ENCODE data around the gene MLPH. TPM values are rescaled to one million over a fixed set of nuclear protein-coding genes. Genes with fewer than 3 reads are reported as not detected.

Gene MLPH
- total RNA-seq, 1 experiment from 2014 or later = 27.1 TPM

- Mint-ChIP-seq H3K27me3 (ENCODE audit: insufficient read depth, unreplicated experiment) (no peaks in the 10 kb centered on the region), H3K9me3 (ENCODE audit: unreplicated experiment) (no peaks in the 10 kb centered on the region), H3K4me1 (ENCODE audit: insufficient read depth, unreplicated experiment) (no peaks in the 10 kb centered on the region), H3K36me3 (ENCODE audit: insufficient read depth, unreplicated experiment) (peaks cover 36% of the 10 kb centered on the region), H3K4me3 (ENCODE audit: unreplicated experiment) (no peak overlapping the region), H3K27ac (ENCODE audit: low read depth, unreplicated experiment) (no peak overlapping the region)
- POLR2A ChIA-PET = no interaction called here
- no peak for TF ChIP-seq CTCF (IDR thresholded peaks at IDR 0.05; ENCODE audit: unreplicated experiment)
- no TSS peak for BruUV-seq (replicated peaks)
- CTCF ChIA-PET = interaction anchor here (0.5 to 8.3 kb wide), 5 partner anchors 23 to 387 kb away, joined by 3 to 239 read pairs (median 5); no protein-coding TSS in a partner anchor
- intact Hi-C loops (cut with micrococcal nuclease) = loop anchor here (10.0 kb wide), 1 partner anchor 505 kb away; no protein-coding TSS in a partner anchor
- no peak for DNase-seq (ENCODE audit: unreplicated experiment)
Measured at GRCh38 chr2:237509905-237510304, 22.9 kb downstream of the MLPH start.

- Mint-ChIP-seq H3K27me3 (ENCODE audit: insufficient read depth, unreplicated experiment) (no peaks in the 10 kb centered on the region), H3K4me1 (ENCODE audit: insufficient read depth, unreplicated experiment) (no peaks in the 10 kb centered on the region), H3K36me3 (ENCODE audit: insufficient read depth, unreplicated experiment) (peaks cover 38% of the 10 kb centered on the region), H3K27ac (ENCODE audit: low read depth, unreplicated experiment) (no peak overlapping the region), H3K4me3 (ENCODE audit: unreplicated experiment) (no peak overlapping the region), H3K9me3 (ENCODE audit: unreplicated experiment) (no peaks in the 10 kb centered on the region)
- no peak for DNase-seq (ENCODE audit: unreplicated experiment)
- BruUV-seq (replicated peaks) = no TSS peak
- intact Hi-C loops (cut with micrococcal nuclease) = loop anchor here (10.0 kb wide), 1 partner anchor 504 kb away; no protein-coding TSS in a partner anchor
- no peak for TF ChIP-seq CTCF (IDR thresholded peaks at IDR 0.05; ENCODE audit: unreplicated experiment)
- CTCF ChIA-PET = interaction anchor here (0.5 to 8.3 kb wide), 7 partner anchors 22 to 1872 kb away, joined by 3 to 239 read pairs (median 5); no protein-coding TSS in a partner anchor
- POLR2A ChIA-PET = interaction anchor here (0.7 to 2.6 kb wide), 2 partner anchors 61 to 220 kb away, joined by 3 to 25 read pairs; no protein-coding TSS in a partner anchor
Measured at GRCh38 chr2:237510502-237511217, 23.6 kb downstream of the MLPH start.

GRCh38 chr2:237511433-237511832 lies 24.4 kb downstream of the MLPH start:
- Mint-ChIP-seq H3K4me3 (ENCODE audit: unreplicated experiment) (no peak overlapping the region), H3K4me1 (ENCODE audit: insufficient read depth, unreplicated experiment) (no peaks in the 10 kb centered on the region), H3K36me3 (ENCODE audit: insufficient read depth, unreplicated experiment) (peaks cover 36% of the 10 kb centered on the region), H3K9me3 (ENCODE audit: unreplicated experiment) (peaks cover under 1% of the 10 kb centered on the region), H3K27me3 (ENCODE audit: insufficient read depth, unreplicated experiment) (no peaks in the 10 kb centered on the region), H3K27ac (ENCODE audit: low read depth, unreplicated experiment) (no peak overlapping the region)
- no TSS peak for BruUV-seq (replicated peaks)
- TF ChIP-seq CTCF (IDR thresholded peaks at IDR 0.05; ENCODE audit: unreplicated experiment) = no peak
- ChIA-PET POLR2A (interaction anchor here (2.1 to 2.6 kb wide), 2 partner anchors 22 to 61 kb away, joined by 7 to 25 read pairs; no protein-coding TSS in a partner anchor), CTCF (interaction anchor here (1.0 to 8.3 kb wide), 10 partner anchors 10 to 234 kb away, joined by 3 to 239 read pairs (median 6); no protein-coding TSS in a partner anchor)
- no peak for DNase-seq (ENCODE audit: unreplicated experiment)
- intact Hi-C loops (cut with micrococcal nuclease) = loop anchor here (10.0 kb wide), 1 partner anchor 503 kb away; no protein-coding TSS in a partner anchor

- DNase-seq (ENCODE audit: unreplicated experiment) = no peak
- H3K4me3 Mint-ChIP-seq (ENCODE audit: unreplicated experiment) = no peak overlapping the region
- H3K36me3 Mint-ChIP-seq (ENCODE audit: insufficient read depth, unreplicated experiment) = peaks cover 36% of the 10 kb centered on the region
- ChIA-PET POLR2A (interaction anchor here (1.6 to 2.6 kb wide), 3 partner anchors 23 to 60 kb away, joined by 7 to 25 read pairs (median 7); no protein-coding TSS in a partner anchor), CTCF (interaction anchor here (0.6 to 8.3 kb wide), 34 partner anchors 8 to 417 kb away, joined by 3 to 239 read pairs (median 5); partner anchors contain the start of gene PRLH)
- H3K4me1 Mint-ChIP-seq (ENCODE audit: insufficient read depth, unreplicated experiment) = no peaks in the 10 kb centered on the region
- intact Hi-C loops (cut with micrococcal nuclease) = loop anchor here (1.0 to 10.0 kb wide), 4 partner anchors 60 to 503 kb away; no protein-coding TSS in a partner anchor
- peaks cover 6% of the 10 kb centered on the region for H3K9me3 Mint-ChIP-seq (ENCODE audit: unreplicated experiment)
- no peaks in the 10 kb centered on the region for H3K27me3 Mint-ChIP-seq (ENCODE audit: insufficient read depth, unreplicated experiment)
- BruUV-seq (replicated peaks) = no TSS peak
- no peak for TF ChIP-seq CTCF (IDR thresholded peaks at IDR 0.05; ENCODE audit: unreplicated experiment)
- H3K27ac Mint-ChIP-seq (ENCODE audit: low read depth, unreplicated experiment) = no peak overlapping the region
Measured at GRCh38 chr2:237511885-237512405, 24.9 kb downstream of the MLPH start.
